KOPT-K1 (cell line): ENCODE results near the gene RALBP1.

ENCODE experiments used
- H3K27ac ChIP-seq: fragments of 200-600 bp; sonication (generic); 2 replicates; pipeline ENCODE4 v1.5.1; 2016; ENCODE audit warnings: antibody characterized with exemption, mild to moderate bottlenecking, low read depth, low read length; ENCODE audit not compliant: poor library complexity, severe bottlenecking
- H3K36me3 ChIP-seq: fragments of 200-600 bp; sonication (generic); 2 replicates; pipeline ENCODE4 v1.5.1; 2017; ENCODE audit warnings: antibody characterized with exemption, mild to moderate bottlenecking, low read length, moderate library complexity; ENCODE audit not compliant: insufficient read depth
- H3K9me3 ChIP-seq: fragments of 200-600 bp; sonication (generic); 2 replicates; pipeline ENCODE4 v1.5.1; 2017; ENCODE audit warnings: antibody characterized with exemption, low read length, mild to moderate bottlenecking; ENCODE audit not compliant: insufficient read depth, poor library complexity, severe bottlenecking

Gene RALBP1

DNA sequence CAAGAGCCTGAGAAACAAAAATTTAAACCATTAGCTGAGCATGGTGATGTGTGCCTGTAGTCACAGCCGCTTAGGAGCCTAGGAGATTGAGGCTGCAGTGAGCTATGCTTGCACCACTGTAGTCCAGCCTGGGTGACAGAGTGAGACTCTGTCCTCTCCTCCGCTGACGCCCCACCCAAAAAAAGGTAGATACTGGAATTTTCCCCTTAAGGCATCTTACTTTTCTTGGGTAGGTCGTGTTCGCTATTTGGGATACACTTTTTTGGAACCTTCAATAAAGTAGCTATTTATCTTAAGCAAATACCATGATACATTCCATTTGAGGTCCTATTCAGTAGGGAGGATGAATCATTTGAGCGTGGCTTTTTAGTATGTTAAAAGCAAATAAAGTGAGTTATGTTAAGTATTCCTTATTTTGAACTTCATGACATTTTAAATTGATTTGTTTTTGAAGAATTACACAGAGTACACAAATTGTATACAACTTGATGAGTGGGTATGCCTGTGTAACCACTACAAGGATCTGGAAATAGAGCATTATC, 38.7 kb downstream of the RALBP1 start:
- H3K9me3 ChIP-seq: no peaks in the 10 kb centered on the region
- H3K36me3 ChIP-seq: peaks cover 45% of the 10 kb centered on the region
- H3K27ac ChIP-seq: no peak overlapping the region

DNA sequence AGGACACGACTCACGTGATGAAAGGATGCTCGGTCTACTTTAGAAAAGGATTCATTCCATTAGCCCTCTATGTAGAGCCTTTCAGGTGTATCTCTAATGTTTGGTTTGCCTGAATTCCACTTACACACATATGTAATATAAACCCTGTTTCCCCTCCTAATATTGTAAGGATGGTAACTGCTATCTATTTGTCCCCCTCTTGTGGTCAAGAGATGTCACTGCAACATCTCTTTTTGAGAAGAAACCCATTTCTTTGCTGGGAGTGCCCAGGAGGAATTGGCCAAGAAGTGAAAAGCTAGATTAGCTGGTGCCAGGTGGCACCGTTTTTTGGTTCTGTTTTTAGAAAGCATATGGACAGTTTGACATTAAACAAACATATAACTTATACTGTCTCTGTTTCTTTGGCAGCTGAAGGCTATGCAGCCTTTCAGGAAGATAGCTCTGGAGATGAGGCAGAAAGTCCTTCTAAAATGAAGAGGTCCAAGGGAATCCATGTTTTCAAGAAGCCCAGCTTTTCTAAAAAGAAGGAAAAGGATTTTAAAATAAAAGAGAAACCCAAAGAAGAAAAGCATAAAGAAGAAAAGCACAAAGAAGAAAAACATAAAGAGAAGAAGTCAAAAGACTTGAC, 41.2 kb downstream of the RALBP1 start:
- Histone ChIP-seq H3K36me3 (peaks cover 49% of the 10 kb centered on the region), H3K9me3 (no peaks in the 10 kb centered on the region), H3K27ac (no peak overlapping the region)

DNA sequence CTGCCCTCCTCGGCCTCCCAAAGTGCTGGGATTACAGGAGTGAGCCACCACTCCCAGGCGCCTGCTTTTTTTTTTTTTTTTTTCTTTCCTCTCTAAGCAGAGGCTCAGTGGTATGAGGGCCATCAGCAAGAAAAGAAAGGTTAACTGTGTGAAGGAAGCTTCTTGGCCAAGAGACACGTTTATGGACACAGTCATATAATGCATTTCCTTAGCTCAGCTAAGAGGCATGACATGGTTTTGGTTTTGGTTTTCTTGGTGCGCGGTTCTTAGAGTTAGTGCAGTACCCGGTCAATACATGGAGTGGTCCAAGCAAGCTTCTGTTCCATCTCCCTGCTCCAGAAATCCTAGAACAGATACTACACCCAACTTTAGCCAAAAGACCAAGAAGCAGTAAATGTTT, 42.6 kb downstream of the RALBP1 start:
- Histone ChIP-seq H3K27ac (no peak overlapping the region), H3K9me3 (no peaks in the 10 kb centered on the region), H3K36me3 (peaks cover 62% of the 10 kb centered on the region)

DNA sequence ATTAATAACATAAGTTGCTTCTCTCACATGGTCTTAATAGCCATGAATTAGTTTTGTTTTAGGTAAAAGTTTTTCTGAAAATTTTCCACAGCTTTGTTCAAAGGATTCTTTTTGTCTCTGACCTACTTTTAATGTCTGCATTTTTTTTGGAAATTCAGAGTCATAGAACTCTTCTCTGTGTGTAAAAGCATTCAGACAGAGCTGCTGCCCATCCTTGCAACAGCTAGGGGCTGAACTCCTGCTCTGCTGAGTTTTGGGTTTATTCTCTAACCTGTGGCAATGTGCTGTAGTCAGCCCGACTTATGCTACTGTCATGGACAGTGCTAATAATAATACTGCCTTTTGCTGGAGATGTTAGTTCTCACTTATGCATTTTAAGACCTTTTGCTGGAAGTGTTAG, 44.1 kb downstream of the RALBP1 start:
- peaks cover 64% of the 10 kb centered on the region for H3K36me3 ChIP-seq
- H3K27ac ChIP-seq: no peak overlapping the region
- no peaks in the 10 kb centered on the region for H3K9me3 ChIP-seq

- Histone ChIP-seq H3K27ac (no peak overlapping the region), H3K9me3 (no peaks in the 10 kb centered on the region), H3K36me3 (peaks cover 63% of the 10 kb centered on the region)
Measured at GRCh38 chr18:9520666-9521065, 45.4 kb downstream of the RALBP1 start.

- no peaks in the 10 kb centered on the region for H3K9me3 ChIP-seq
- H3K36me3 ChIP-seq: peaks cover 72% of the 10 kb centered on the region
- no peak overlapping the region for H3K27ac ChIP-seq
Measured at GRCh38 chr18:9521770-9522169, 46.5 kb downstream of the RALBP1 start.

DNA sequence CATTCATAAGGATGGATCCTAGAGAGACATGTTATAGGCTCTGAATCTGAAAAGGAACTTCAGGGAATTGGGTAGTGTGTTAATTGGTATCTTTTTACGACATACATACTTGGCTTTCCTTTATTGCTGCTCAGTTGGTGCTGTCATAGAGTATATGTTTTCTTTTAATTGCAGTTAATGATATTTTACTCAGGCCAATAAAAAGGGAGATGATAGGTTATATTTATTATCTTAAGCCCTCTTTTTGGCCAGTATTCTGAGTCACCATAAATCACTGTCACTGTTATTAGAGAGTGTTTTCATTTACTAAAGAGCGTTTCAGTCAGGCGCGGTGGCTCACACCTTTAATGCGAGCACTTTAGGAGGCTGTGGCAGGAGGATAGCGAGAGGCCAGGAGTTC, 47.6 kb downstream of the RALBP1 start:
- Histone ChIP-seq H3K9me3 (no peaks in the 10 kb centered on the region), H3K36me3 (peaks cover 72% of the 10 kb centered on the region), H3K27ac (no peak overlapping the region)

DNA sequence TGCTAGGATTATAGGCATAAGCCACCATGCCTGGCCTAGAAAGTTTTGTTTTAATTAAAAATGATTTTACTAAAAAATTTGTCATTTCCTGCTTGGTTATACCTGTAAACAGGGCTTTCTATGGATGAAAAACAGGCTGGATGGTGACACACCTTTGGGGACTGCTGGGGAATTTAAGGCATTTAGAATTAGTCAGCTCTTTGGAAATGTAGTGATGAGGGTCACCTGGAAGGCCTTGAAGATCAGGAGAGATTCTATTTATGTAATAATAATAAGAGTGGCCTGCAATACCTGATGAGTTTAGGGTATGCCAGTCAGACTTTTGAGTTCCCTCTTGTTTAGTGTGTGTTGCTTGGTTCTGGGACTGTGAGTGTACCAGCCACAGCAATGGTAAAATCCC, 51.1 kb downstream of the RALBP1 start:
- H3K36me3 ChIP-seq: peaks cover 95% of the 10 kb centered on the region
- no peaks in the 10 kb centered on the region for H3K9me3 ChIP-seq
- H3K27ac ChIP-seq: no peak overlapping the region

DNA sequence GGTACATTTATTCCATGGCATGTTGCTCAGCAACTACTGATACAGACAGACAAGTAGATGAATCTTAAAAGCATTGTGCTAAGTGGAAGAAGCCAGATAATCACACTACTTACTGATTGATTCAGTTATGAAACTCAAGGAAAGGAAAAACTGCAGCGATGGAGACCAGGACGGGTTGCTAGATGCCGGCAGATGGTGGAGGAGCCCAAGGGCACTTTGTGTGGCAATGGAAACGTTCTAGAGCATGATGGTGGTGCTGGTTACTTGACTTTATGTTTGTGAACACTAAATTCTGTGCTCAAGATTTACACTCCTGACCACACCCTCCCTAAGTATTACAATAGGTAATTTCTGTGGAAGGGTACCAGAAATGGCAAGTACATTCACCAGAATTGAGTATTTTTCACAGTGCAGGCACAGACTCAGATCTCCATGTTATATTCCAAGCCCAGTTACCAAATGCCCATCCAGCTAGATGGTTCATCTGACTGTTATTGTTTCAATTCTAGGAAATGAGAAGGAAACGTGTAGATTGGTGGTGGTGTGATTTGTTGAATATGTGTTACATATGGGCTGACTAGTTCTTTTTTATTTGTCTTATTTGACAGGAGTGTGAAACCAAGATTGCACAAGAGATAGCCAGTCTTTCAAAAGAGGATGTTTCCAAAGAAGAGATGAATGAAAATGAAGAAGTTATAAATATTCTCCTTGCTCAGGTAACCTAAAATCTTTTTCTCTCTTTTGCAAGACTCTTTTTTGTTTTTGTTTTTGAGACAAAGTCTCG, 55.1 kb downstream of the RALBP1 start:
- no peaks in the 10 kb centered on the region for H3K9me3 ChIP-seq
- H3K36me3 ChIP-seq: peaks cover 97% of the 10 kb centered on the region
- no peak overlapping the region for H3K27ac ChIP-seq

DNA sequence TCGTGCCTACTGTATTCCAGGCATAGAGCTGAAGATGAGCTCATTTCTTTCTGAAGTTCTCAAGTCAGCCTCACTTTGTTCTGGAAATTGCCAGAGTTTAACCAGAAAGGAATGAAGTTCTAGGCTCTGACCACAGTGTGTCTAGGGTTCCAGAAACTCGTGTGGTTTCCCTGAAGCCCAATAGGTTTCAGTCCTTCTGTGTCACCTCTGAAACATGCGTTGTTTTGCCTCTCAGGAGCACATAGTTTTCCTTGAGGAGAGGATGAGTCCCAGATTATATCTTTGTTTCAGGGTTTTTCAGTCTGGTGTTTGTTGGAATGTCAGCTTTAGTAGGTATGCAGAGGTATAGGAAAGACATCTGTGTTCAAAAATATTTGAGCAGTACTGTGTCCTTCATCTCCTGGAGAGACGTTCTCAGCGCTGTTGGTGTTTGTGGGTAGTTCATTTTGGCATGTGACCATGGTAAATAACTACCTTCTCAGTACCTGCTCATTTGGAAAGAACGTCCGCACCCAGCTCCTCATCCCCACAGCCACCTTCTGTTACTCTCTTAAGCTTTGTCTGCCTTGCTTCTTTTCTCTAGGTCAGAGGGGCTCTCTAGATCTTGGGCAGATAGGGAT, 56.6 kb downstream of the RALBP1 start:
- H3K27ac ChIP-seq: no peak overlapping the region
- peaks cover 98% of the 10 kb centered on the region for H3K36me3 ChIP-seq
- no peaks in the 10 kb centered on the region for H3K9me3 ChIP-seq

DNA sequence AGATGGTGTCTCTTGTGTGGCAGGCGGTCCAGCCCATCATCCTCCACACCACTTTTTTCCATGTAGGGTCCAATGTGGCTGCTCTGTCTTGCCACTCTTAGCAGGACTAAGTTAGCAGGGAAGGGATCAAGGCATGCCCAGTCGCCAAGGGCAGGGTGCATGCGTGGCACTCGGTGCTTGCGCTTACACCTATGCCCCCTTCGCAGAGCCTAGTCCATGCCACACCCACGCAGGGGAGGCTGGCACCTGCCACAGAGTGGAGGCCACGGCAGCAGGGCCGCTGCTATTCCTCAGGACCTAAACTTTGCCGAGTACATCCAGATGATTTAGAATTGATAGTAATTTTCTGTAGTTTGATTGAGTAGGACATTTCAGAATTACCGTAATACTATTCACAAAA, 59.5 kb downstream of the RALBP1 start:
- Histone ChIP-seq H3K9me3 (no peaks in the 10 kb centered on the region), H3K36me3 (peaks cover 96% of the 10 kb centered on the region), H3K27ac (no peak overlapping the region)

DNA sequence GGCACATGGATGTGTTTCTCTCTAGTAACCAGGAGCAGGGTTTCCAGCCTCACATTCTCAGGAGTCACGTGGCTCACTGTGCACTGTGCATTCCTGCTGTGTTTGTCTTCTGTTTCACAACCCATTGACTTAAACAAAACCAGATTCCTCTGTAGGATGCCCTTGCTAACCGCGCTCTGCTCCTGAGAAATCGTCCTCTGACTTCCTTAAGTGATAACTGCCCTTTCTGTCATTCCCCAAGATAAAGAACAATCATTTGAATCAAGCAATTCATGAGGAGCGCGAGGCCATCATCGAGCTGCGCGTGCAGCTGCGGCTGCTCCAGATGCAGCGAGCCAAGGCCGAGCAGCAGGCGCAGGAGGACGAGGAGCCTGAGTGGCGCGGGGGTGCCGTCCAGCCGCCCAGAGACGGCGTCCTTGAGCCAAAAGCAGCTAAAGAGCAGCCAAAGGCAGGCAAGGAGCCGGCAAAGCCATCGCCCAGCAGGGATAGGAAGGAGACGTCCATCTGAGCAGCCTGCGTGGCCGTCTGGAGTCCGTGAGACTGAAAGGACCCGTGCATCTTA, 60.2 kb downstream of the RALBP1 start:
- no peaks in the 10 kb centered on the region for H3K9me3 ChIP-seq
- H3K27ac ChIP-seq: no peak overlapping the region
- peaks cover 95% of the 10 kb centered on the region for H3K36me3 ChIP-seq

DNA sequence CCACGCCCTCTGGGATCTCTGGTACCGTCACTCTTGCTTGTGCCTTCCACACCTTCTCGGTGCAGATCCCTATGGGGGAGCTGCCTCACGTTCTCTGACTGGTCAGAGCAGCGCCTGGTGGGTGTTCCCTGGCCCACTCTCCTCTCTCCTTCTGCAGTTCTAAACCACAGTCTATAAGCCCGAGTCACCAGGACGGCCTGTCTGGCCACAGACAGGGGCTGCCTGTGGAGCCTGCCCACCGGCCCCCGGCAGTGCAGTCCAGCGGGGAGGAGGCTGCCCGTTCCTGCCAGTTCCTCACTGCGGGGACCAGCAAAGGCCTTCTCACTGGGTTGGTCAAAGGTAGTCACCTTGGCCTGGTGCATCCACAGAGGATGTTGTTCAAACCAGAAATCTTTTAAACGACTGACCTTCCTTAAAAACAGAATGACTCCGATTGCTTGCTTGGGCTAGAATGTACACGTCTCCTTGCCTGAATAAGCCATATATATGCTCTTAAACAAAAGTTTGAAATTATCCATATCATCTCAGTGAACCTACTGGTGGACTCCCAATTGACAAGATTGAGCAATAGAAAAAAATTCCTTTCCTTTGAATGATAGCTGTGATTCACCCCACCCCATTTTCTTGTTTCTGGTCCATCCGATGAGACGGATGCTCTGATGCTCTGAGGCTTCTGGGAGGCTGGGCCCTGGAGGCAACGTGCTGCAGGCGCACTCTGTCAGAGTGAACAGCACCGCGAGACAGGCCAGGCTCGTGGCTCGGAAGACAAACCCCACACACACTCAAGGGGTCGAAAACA, 61.2 kb downstream of the RALBP1 start:
- Histone ChIP-seq H3K9me3 (no peaks in the 10 kb centered on the region), H3K27ac (no peak overlapping the region), H3K36me3 (peaks cover 84% of the 10 kb centered on the region)

DNA sequence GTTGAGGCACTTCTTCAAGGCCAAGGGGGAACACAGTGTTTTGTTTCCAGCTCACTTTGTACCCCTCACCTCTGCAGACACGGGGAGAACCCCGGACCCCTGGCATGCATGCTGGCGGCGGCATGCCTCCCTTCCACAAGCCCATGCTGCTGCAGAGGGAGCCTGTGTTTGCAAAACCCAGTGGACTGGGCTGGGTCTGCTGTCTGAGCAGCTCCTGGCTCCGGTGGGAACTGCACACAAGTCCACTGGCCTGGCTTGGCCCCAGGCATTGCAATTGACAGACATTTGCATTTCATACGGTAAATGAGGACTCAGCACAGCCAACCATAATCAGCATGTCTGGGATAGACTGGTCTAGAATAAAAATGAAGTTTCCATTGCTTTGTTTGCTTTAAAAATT, 62.4 kb downstream of the RALBP1 start:
- Histone ChIP-seq H3K9me3 (no peaks in the 10 kb centered on the region), H3K27ac (no peak overlapping the region), H3K36me3 (peaks cover 73% of the 10 kb centered on the region)
